ENCODE measurements around the gene PLGRKT. TPM values are rescaled to one million over a fixed set of nuclear protein-coding genes. Genes with fewer than 3 reads are reported as not detected.

The PLGRKT gene
- total and polyA plus RNA-seq, 2 donors (not counting 3 experiments of a cell fraction or from before 2014, with no cell fraction given): 3.8 to 21.2 TPM

- DNase-seq (ENCODE audit: low read depth, low spot score) (no peak), FAIRE-seq (no peak)
- Histone ChIP-seq H3K27me3 (ENCODE audit: control insufficient read depth in 2 of 2, insufficient read depth in 2 of 2, low read length in 2 of 2) (no peaks in the 10 kb centered on the region), H3K4me2 (ENCODE audit: insufficient read depth, low read length) (no peak overlapping the region), H3K79me2 (ENCODE audit: control insufficient read depth, insufficient read depth, low read length) (no peaks in the 10 kb centered on the region), H3K9me1 (replicated peaks; ENCODE audit: control insufficient read depth, extremely low read depth, insufficient read depth, low read length) (no peaks in the 10 kb centered on the region), H4K20me1 (replicated peaks; ENCODE audit: control insufficient read depth, extremely low read depth, insufficient read depth, low read length) (no peaks in the 10 kb centered on the region), H2AFZ (ENCODE audit: low read depth, low read length) (no peak overlapping the region), H3K27ac (ENCODE audit: insufficient read depth, low read depth, low read length) (no peak overlapping the region), H3K9ac (replicated peaks; ENCODE audit: extremely low read depth, insufficient read depth, low read length) (no peak overlapping the region), H3K4me3 (replicated peaks in 1 of 3; ENCODE audit: insufficient read depth in 1 of 3, low read depth in 1 of 3, low read length in 3 of 3) (no peak overlapping the region), H3K9me3 (replicated peaks; ENCODE audit: control insufficient read depth, insufficient read depth, low read length) (no peaks in the 10 kb centered on the region), H3K36me3 (ENCODE audit: control insufficient read depth in 2 of 2, extremely low read depth in 1 of 2, insufficient read depth in 2 of 2, low read length in 2 of 2) (no peaks in the 10 kb centered on the region), H3K4me1 (ENCODE audit: control insufficient read depth, extremely low read depth, insufficient read depth, low read length) (peaks cover 30% of the 10 kb centered on the region)
- dilution Hi-C loops (cut with MboI; ENCODE audit: extremely low pct_ligation_motif_present, low sequenced_read_pairs) (loop anchor here (25.0 kb wide), 1 partner anchor 253 kb away; the partner anchor contains the start of gene INSL6), intact Hi-C loops (cut with micrococcal nuclease) (no loop called here)
- CTCF ChIA-PET: interaction anchor here (0.9 to 3.1 kb wide), 11 partner anchors 8 to 254 kb away, joined by 3 to 30 read pairs (median 6); partner anchors contain the start of gene CD274
- TF ChIP-seq GATA2 (IDR thresholded peaks at IDR 0.05; ENCODE audit: insufficient read depth, insufficient read length, low read depth, low read length) (no peak), JUN (IDR thresholded peaks at IDR 0.05; ENCODE audit: borderline replicate concordance, insufficient read depth, insufficient read length, low read depth) (no peak), MYC (IDR thresholded peaks at IDR 0.05; ENCODE audit: low read depth, low read length) (no peak), POLR2A (IDR thresholded peaks at IDR 0.05; ENCODE audit: low read depth, low read length) (no peak), MAX (IDR thresholded peaks at IDR 0.05; ENCODE audit: insufficient read depth, insufficient read length) (no peak), FOS (IDR thresholded peaks at IDR 0.05; ENCODE audit: borderline replicate concordance, insufficient read depth, low read length) (no peak), EZH2 (IDR thresholded peaks at IDR 0.05; ENCODE audit: borderline replicate concordance, low read depth, low read length, severe bottlenecking) (no peak), POLR2AphosphoS5 (IDR thresholded peaks at IDR 0.05; ENCODE audit: insufficient read depth, low read depth, low read length) (no peak), CTCF (IDR thresholded peaks at IDR 0.05; ENCODE audit: extremely low read depth in 1 of 2, insufficient read depth in 1 of 2, low read depth in 1 of 2, low read length in 2 of 2) (no peak)
- BruUV-seq (replicated peaks): no TSS peak
- POLR2A ChIA-PET: no interaction called here
Observed at GRCh38 chr9:5440426-5440825, 2.7 kb upstream of the PLGRKT start.

All from endothelial cell of umbilical vein (primary cell).